K562 (cell line): Measurements from ENCODE around the gene OSBPL7. TPM values are rescaled to one million over a fixed set of nuclear protein-coding genes. Genes with fewer than 3 reads are reported as not detected.

Experiments
- ATAC-seq: fragments of 200-7000 bp; cut with Tn5 transposase; 3 replicates; pipeline ENCODE4 v1.9.1; 2020; ENCODE audit warnings: moderate library complexity
- BruUV-seq: library from RNA; stranded (reverse); fragments of 400-500 nt; replicated peaks from 2 replicates; lab custom pipeline; 2021; lab: Mats Ljungman, UMichigan
- CTCF ChIA-PET: fragments of 300-600 bp; formaldehyde crosslinking; extraction: SDS; loops from one replicate; lab custom pipeline; 2021; ENCODE audit warnings: low intra/inter-chr PET ratio; lab: Yijun Ruan, JAX
- POLR2A ChIA-PET: fragments of 300-600, 350-650 bp; sonication (Branson Sonifier 250); formaldehyde crosslinking; extraction: SDS; loops from one replicate; lab custom pipeline; 2021; ENCODE audit warnings: antibody characterized with exemption, inconsistent platforms; lab: Yijun Ruan, JAX
- DNase-seq, 4 experiments: peaks; one replicate each; pipeline versions ENCODE4 v3.0.0 to v3.0.0-alpha.2; 2011 to 2018; ENCODE audit warnings: low spot score in 3 of 4, mixed read lengths in 3 of 4; ENCODE audit errors: extremely low read depth in 1 of 4
- FAIRE-seq: peaks from 2 replicates; lab custom pipeline; 2011; peaks lifted over from hg19 to GRCh38; lab: Jason Lieb, UNC
- H2AFZ ChIP-seq: 2 replicates; pipeline ENCODE4 v1.6.0; 2011; ENCODE audit warnings: low read depth, low read length, control low read depth, inconsistent platforms
- H3K27ac ChIP-seq: fragments of 200-600 bp; 3 replicates; pipeline ENCODE4 v1.8.0; 2011; ENCODE audit warnings: low read depth, mild to moderate bottlenecking, control low read depth, inconsistent platforms, low read length, moderate library complexity, mixed read lengths; ENCODE audit errors: extremely low read depth
- H3K27me3 ChIP-seq, 2 experiments: fragments of 300-600 bp in 1 of 2; 2 replicates in 1 of 2; 3 replicates in 1 of 2; pipeline versions ENCODE4 v1.6.0 to v1.8.0; 2011; ENCODE audit warnings: inconsistent platforms in 2 of 2, low read length in 2 of 2, mild to moderate bottlenecking in 1 of 2, mixed read lengths in 1 of 2, moderate library complexity in 1 of 2; ENCODE audit not compliant: control insufficient read depth in 2 of 2, insufficient read depth in 2 of 2
- H3K36me3 ChIP-seq: fragments of 300-600 bp; 3 replicates; pipeline ENCODE4 v1.8.0; 2011; ENCODE audit warnings: mild to moderate bottlenecking, low read length, inconsistent platforms; ENCODE audit not compliant: control insufficient read depth, insufficient read depth
- H3K4me1 ChIP-seq, 2 experiments: fragments of 200-600 bp in 1 of 2; replicated peaks in 1 of 2; 2 replicates in 1 of 2; 3 replicates in 1 of 2; pipeline versions ENCODE4 v1.5.1 to v1.8.0; 2011; ENCODE audit warnings: inconsistent platforms in 2 of 2, low read length in 2 of 2, mild to moderate bottlenecking in 1 of 2, mixed read lengths in 1 of 2, moderate library complexity in 1 of 2; ENCODE audit not compliant: control insufficient read depth in 2 of 2, insufficient read depth in 2 of 2
- H3K4me2 ChIP-seq: 2 replicates; pipeline ENCODE4 v1.6.1; 2011; ENCODE audit warnings: low read length, control low read depth, inconsistent platforms, mixed read lengths; ENCODE audit not compliant: insufficient read depth
- H3K4me3 ChIP-seq: fragments of 200-600 bp; sonication (generic), shearing (Covaris generic); 2 replicates; pipeline ENCODE4 v1.5.1; 2016; ENCODE audit warnings: control low read depth, inconsistent platforms
- H3K79me2 ChIP-seq: fragments of 200-600 bp; 3 replicates; pipeline ENCODE4 v1.8.0; 2011; ENCODE audit warnings: low read length, inconsistent platforms; ENCODE audit not compliant: control insufficient read depth, insufficient read depth
- H3K9ac ChIP-seq, 2 experiments: 2 replicates each; pipeline versions ENCODE4 v1.6.0 to v1.6.1; 2011; ENCODE audit warnings: low read depth in 2 of 2, low read length in 2 of 2, control low read depth in 1 of 2, inconsistent platforms in 1 of 2, mild to moderate bottlenecking in 1 of 2, mixed read lengths in 1 of 2; ENCODE audit not compliant: insufficient read depth in 1 of 2
- H3K9me1 ChIP-seq: one replicate; pipeline ENCODE4 v1.6.0; 2011; ENCODE audit warnings: inconsistent platforms, mild to moderate bottlenecking, low read length, moderate library complexity; ENCODE audit not compliant: control insufficient read depth, insufficient read depth
- H3K9me3 ChIP-seq: replicated peaks from 2 replicates; pipeline ENCODE4 v1.5.1; 2011; ENCODE audit warnings: low read depth, low read length, inconsistent platforms; ENCODE audit not compliant: control insufficient read depth, insufficient read depth
- H4K20me1 ChIP-seq: replicated peaks from 2 replicates; pipeline ENCODE4 v1.6.1; 2011; ENCODE audit warnings: low read length, inconsistent platforms, mixed read lengths; ENCODE audit not compliant: control insufficient read depth, insufficient read depth
- C11orf30 ChIP-seq: fragments of 450-650 bp; IDR thresholded peaks from 2 replicates; pipeline ENCODE4 v1.6.1; 2016; ENCODE audit warnings: low read depth, mild to moderate bottlenecking
- ESRRA ChIP-seq: fragments of 450-650 bp; IDR thresholded peaks from 2 replicates; pipeline ENCODE4 v1.6.1; 2014; ENCODE audit warnings: low read depth, mild to moderate bottlenecking, moderate library complexity, borderline replicate concordance
- HDAC1 ChIP-seq, 2 experiments: fragments of 450-650 bp; IDR thresholded peaks; 2 replicates each; pipeline ENCODE4 v1.6.1; 2016 to 2017; ENCODE audit warnings: inconsistent platforms in 1 of 2, mild to moderate bottlenecking in 1 of 2, moderate library complexity in 1 of 2
- POLR3A ChIP-seq: IDR thresholded peaks from 2 replicates; pipeline ENCODE4 v1.6.1; 2011; ENCODE audit warnings: borderline replicate concordance, mild to moderate bottlenecking, moderate library complexity; ENCODE audit not compliant: insufficient read length, insufficient read depth; ENCODE audit errors: extremely low read depth
- ZNF316 ChIP-seq: fragments of 450-650 bp; IDR thresholded peaks from 2 replicates; pipeline ENCODE4 v1.6.1; 2016
- ZNF77 ChIP-seq: fragments of 250-450 bp; sonication (Bioruptor Pico); IDR thresholded peaks from 2 replicates; pipeline ENCODE4 v1.5.0; 2020
- WGBS: fragments of 100-300 bp; shearing (Covaris generic); methylation state at CpG from one replicate; pipeline ENCODE4 v1.1.6; 2016; ENCODE audit warnings: low coverage, mixed read lengths; ENCODE audit not compliant: insufficient coverage; ENCODE audit errors: missing lambda C conversion rate; 5-methylcytosine and 5-hydroxymethylcytosine counted together
- in situ Hi-C: fragments of 300-500 bp; cut with MboI; formaldehyde crosslinking; loops from 4 replicates; pipeline ENCODE4 v1.15.0; 2018; ENCODE audit warnings: inconsistent platforms, mixed read lengths
- intact Hi-C: fragments of 100-400 bp; cut with micrococcal nuclease; formaldehyde crosslinking; loops from 2 replicates; pipeline ENCODE4 v1.14.2; 2022
- polyA plus RNA-seq, 8 experiments: library from polyadenylated mRNA; depleted of rRNA in 4 of 8; stranded (reverse) in 5 of 8; unstranded in 3 of 8; fragments of >200 nt; fragmentation: Nextera tagmentation in 2 of 8; fragmentation: Illumina TruSeq in 1 of 8; extraction: Ambion mirVana in 2 of 8; extraction: Trizol in 1 of 8; gene quantifications; 2 replicates each; pipeline versions ENCODE4 v1.2.1 to v1.2.3, GENCODE V29; 2011 to 2014; ENCODE audit warnings: inconsistent platforms in 1 of 8, missing spikeins in 1 of 8
- total RNA-seq, 7 experiments: library from RNA; depleted of rRNA in 6 of 7; stranded (reverse); fragments of >200 nt in 6 of 7; fragmentation: Illumina TruSeq in 2 of 7; extraction: Trizol in 2 of 7; gene quantifications; 2 replicates each; pipeline versions ENCODE4 v1.2.1 to v1.2.3, GENCODE V29; 2011 to 2021; ENCODE audit warnings: low replicate concordance in 1 of 7
- TF ChIP-seq, protein P1 (sequence below): fragments of 450-650 bp; formaldehyde crosslinking; IDR thresholded peaks from 2 replicates; pipeline ENCODE4 v1.4.0; 2022; ENCODE audit warnings: missing genetic modification characterization
- TF ChIP-seq, protein P2 (sequence below), 3 experiments: fragments of 200-800 bp in 1 of 3; sonication (Bioruptor generic) in 1 of 3; sonication (generic) in 1 of 3; formaldehyde crosslinking in 1 of 3; IDR thresholded peaks; 2 replicates each; pipeline versions ENCODE4 v1.6.1 to v1.8.0; 2016 to 2022; ENCODE audit warnings: mild to moderate bottlenecking in 2 of 3, missing compliant biosample characterization in 2 of 3, missing genetic modification characterization in 2 of 3, missing genetic modification reagents in 1 of 3
- TF ChIP-seq, protein P3 (sequence below), 2 experiments: fragments of 450-650 bp; conservative IDR thresholded peaks; 2 replicates each; pipeline ENCODE4 v1.6.1; 2017; ENCODE audit warnings: mild to moderate bottlenecking in 2 of 2, moderate library complexity in 2 of 2

The OSBPL7 gene
- total and polyA plus RNA-seq, 9 of the 15 experiments (the other 6 are each of a cell fraction or from before 2014, with no cell fraction given), result 0.32 to 11.9 (median 5.8) TPM

DNA sequence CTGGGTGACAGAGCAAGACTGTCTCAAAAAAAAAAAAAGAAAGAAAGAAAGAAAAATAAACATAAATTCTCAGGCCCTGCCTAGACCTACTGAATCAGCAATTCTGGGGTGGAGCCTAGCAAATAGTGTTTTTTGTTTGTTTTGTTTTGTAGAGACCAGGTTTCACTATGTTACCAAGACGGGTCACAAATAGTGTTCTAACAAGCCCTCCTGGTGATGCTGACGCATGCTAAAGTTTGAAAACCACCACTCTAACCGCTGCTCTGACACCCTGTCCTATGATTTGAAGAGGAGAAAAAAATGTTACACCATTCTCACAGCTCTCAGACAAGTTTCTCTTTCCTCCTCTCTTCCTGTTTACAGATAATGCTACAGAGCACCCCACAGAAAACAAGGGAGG is 8.3 kb upstream of the OSBPL7 start:
- Histone ChIP-seq H3K27ac (peak overlapping the region; percentile 82; the same call in 2 of the 3 replicates), H2AFZ (no peak overlapping the region), H3K9me1 (no peaks in the 10 kb centered on the region), H3K79me2 (peaks cover 30% of the 10 kb centered on the region), H3K9me3 (no peaks in the 10 kb centered on the region), H3K27me3 (no peaks in the 10 kb centered on the region), H3K36me3 (peaks cover 34% of the 10 kb centered on the region), H3K4me2 (peak overlapping the region; percentile 93), H3K4me3 (peak overlapping the region; percentile 61; the same call in 1 of the 2 replicates), H3K4me1 (peaks cover 15 to 27% of the 10 kb centered on the region in 2 experiments), H3K9ac (peak overlapping the region; percentile 84 to 88; a peak in 3 of 4 replicates), H4K20me1 (0 out of 2 replicates have a peak, but pooled peaks cover 4% of the 10 kb centered on the region)
- ATAC-seq, result no peak
- no peak for DNase-seq
- ChIA-PET CTCF (no interaction called here), POLR2A (interaction anchor here (1.8 kb wide), 1 partner anchor 8 kb away, joined by 28 read pairs; the partner anchor contains the start of gene OSBPL7)
- peak; percentile 28; the same call in 1 of the 2 replicates for TF ChIP-seq C11orf30
- no peak for TF ChIP-seq POLR3A
- peak; percentile 76 for TF ChIP-seq ZNF316
- no TSS peak for BruUV-seq
- intact Hi-C loops, result loop anchor here (5.0 kb wide), 1 partner anchor 53 kb away; no protein-coding TSS in a partner anchor
- 72% methylated on average over 3 of the region's 3 CpGs for WGBS
- no peak for FAIRE-seq
- in situ Hi-C loops, result no loop called here

DNA sequence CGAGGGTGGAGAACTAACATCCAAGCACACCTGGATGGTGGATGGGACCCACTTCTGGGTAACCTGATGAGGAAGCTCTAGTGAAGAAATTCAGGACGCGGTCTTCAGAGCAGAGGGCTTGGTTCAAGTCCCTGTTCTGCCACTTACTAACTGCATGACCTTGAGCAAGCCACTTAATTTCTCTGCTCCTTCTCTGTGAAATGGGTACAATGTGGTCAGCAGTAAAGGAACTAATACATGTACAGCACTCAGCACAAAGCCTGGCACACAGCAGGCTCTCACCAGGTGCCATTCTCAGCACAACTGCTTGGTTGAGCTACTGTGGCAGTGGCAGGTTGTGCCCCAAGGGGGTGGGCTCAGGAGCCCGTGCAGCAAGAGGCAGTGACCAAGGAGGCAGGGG is 1.9 kb upstream of the OSBPL7 start:
- H3K36me3 ChIP-seq, result peaks cover 52% of the 10 kb centered on the region
- no peaks in the 10 kb centered on the region for H3K9me3 ChIP-seq
- intact Hi-C loops (no loop called here), in situ Hi-C loops (no loop called here)
- H3K27ac ChIP-seq, result no peak overlapping the region
- TF ChIP-seq, protein P1, sequence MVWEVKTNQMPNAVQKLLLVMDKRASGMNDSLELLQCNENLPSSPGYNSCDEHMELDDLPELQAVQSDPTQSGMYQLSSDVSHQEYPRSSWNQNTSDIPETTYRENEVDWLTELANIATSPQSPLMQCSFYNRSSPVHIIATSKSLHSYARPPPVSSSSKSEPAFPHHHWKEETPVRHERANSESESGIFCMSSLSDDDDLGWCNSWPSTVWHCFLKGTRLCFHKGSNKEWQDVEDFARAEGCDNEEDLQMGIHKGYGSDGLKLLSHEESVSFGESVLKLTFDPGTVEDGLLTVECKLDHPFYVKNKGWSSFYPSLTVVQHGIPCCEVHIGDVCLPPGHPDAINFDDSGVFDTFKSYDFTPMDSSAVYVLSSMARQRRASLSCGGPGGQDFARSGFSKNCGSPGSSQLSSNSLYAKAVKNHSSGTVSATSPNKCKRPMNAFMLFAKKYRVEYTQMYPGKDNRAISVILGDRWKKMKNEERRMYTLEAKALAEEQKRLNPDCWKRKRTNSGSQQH, result no peak
- TF ChIP-seq ESRRA, result peak; percentile 69
- no peak for TF ChIP-seq HDAC1 (IDR thresholded peaks at IDR 0.05)
- TF ChIP-seq, protein P2, sequence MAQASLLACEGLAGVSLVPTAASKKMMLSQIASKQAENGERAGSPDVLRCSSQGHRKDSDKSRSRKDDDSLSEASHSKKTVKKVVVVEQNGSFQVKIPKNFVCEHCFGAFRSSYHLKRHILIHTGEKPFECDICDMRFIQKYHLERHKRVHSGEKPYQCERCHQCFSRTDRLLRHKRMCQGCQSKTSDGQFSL (CRISPR knock-in tag; IDR thresholded peaks at IDR 0.05), result no peak
- TF ChIP-seq, protein P2 (tag; IDR thresholded peaks at IDR 0.05), result no peak
- TF ChIP-seq, protein P3, sequence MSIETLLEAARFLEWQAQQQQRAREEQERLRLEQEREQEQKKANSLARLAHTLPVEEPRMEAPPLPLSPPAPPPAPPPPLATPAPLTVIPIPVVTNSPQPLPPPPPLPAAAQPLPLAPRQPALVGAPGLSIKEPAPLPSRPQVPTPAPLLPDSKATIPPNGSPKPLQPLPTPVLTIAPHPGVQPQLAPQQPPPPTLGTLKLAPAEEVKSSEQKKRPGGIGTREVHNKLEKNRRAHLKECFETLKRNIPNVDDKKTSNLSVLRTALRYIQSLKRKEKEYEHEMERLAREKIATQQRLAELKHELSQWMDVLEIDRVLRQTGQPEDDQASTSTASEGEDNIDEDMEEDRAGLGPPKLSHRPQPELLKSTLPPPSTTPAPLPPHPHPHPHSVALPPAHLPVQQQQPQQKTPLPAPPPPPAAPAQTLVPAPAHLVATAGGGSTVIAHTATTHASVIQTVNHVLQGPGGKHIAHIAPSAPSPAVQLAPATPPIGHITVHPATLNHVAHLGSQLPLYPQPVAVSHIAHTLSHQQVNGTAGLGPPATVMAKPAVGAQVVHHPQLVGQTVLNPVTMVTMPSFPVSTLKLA (conservative IDR thresholded peaks at IDR 0.05), result no peak
- no peak for TF ChIP-seq ZNF77 (CRISPR knock-in tag)
- no peak overlapping the region for H2AFZ ChIP-seq
- H3K79me2 ChIP-seq, result peaks cover 13% of the 10 kb centered on the region
- H3K4me2 ChIP-seq, result no peak overlapping the region
- TSS peak; percentile 43 for BruUV-seq
- WGBS, result 81% methylated on average over 4 of the region's 4 CpGs
- CTCF ChIA-PET, result no interaction called here
- FAIRE-seq (no peak), DNase-seq (no peak), ATAC-seq (no peak)
- H3K9me1 ChIP-seq, result no peaks in the 10 kb centered on the region
- POLR2A ChIA-PET, result interaction anchor here (0.8 to 4.0 kb wide), 2 partner anchors 7 to 1535 kb away, joined by 3 to 28 read pairs; partner anchors contain the start of genes LRRC46 and MRPL10
- H3K27me3 ChIP-seq, result no peaks in the 10 kb centered on the region
- H3K9ac ChIP-seq, result no peak overlapping the region
- H4K20me1 ChIP-seq, result no peaks in the 10 kb centered on the region
- peaks cover 13 to 30% of the 10 kb centered on the region in 2 experiments for H3K4me1 ChIP-seq
- H3K4me3 ChIP-seq, result no peak overlapping the region
